ENCODE data around the gene TBC1D5.

- TF ChIP-seq, protein P1, sequence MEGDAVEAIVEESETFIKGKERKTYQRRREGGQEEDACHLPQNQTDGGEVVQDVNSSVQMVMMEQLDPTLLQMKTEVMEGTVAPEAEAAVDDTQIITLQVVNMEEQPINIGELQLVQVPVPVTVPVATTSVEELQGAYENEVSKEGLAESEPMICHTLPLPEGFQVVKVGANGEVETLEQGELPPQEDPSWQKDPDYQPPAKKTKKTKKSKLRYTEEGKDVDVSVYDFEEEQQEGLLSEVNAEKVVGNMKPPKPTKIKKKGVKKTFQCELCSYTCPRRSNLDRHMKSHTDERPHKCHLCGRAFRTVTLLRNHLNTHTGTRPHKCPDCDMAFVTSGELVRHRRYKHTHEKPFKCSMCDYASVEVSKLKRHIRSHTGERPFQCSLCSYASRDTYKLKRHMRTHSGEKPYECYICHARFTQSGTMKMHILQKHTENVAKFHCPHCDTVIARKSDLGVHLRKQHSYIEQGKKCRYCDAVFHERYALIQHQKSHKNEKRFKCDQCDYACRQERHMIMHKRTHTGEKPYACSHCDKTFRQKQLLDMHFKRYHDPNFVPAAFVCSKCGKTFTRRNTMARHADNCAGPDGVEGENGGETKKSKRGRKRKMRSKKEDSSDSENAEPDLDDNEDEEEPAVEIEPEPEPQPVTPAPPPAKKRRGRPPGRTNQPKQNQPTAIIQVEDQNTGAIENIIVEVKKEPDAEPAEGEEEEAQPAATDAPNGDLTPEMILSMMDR (IDR thresholded peaks at IDR 0.05 in 2 of 3, conservative IDR thresholded peaks at IDR 0.05 in 1 of 3; ENCODE audit: borderline replicate concordance in 1 of 3, insufficient read depth in 1 of 3, low read depth in 2 of 3, low read length in 2 of 3), result no peak
- TF ChIP-seq RAD21 (IDR thresholded peaks at IDR 0.05; ENCODE audit: low read depth) (no peak), EGR1 (IDR thresholded peaks at IDR 0.05; ENCODE audit: low read depth) (no peak), EZH2phosphoT487 (IDR thresholded peaks at IDR 0.05; ENCODE audit: borderline replicate concordance) (no peak), ZFX (IDR thresholded peaks at IDR 0.05) (no peak), POLR2AphosphoS5 (IDR thresholded peaks at IDR 0.05; ENCODE audit: low read depth, low read length) (no peak)
- TF ChIP-seq, protein P2, sequence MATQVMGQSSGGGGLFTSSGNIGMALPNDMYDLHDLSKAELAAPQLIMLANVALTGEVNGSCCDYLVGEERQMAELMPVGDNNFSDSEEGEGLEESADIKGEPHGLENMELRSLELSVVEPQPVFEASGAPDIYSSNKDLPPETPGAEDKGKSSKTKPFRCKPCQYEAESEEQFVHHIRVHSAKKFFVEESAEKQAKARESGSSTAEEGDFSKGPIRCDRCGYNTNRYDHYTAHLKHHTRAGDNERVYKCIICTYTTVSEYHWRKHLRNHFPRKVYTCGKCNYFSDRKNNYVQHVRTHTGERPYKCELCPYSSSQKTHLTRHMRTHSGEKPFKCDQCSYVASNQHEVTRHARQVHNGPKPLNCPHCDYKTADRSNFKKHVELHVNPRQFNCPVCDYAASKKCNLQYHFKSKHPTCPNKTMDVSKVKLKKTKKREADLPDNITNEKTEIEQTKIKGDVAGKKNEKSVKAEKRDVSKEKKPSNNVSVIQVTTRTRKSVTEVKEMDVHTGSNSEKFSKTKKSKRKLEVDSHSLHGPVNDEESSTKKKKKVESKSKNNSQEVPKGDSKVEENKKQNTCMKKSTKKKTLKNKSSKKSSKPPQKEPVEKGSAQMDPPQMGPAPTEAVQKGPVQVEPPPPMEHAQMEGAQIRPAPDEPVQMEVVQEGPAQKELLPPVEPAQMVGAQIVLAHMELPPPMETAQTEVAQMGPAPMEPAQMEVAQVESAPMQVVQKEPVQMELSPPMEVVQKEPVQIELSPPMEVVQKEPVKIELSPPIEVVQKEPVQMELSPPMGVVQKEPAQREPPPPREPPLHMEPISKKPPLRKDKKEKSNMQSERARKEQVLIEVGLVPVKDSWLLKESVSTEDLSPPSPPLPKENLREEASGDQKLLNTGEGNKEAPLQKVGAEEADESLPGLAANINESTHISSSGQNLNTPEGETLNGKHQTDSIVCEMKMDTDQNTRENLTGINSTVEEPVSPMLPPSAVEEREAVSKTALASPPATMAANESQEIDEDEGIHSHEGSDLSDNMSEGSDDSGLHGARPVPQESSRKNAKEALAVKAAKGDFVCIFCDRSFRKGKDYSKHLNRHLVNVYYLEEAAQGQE (IDR thresholded peaks at IDR 0.05; ENCODE audit: low read depth), result no peak
- TF ChIP-seq, protein P3, sequence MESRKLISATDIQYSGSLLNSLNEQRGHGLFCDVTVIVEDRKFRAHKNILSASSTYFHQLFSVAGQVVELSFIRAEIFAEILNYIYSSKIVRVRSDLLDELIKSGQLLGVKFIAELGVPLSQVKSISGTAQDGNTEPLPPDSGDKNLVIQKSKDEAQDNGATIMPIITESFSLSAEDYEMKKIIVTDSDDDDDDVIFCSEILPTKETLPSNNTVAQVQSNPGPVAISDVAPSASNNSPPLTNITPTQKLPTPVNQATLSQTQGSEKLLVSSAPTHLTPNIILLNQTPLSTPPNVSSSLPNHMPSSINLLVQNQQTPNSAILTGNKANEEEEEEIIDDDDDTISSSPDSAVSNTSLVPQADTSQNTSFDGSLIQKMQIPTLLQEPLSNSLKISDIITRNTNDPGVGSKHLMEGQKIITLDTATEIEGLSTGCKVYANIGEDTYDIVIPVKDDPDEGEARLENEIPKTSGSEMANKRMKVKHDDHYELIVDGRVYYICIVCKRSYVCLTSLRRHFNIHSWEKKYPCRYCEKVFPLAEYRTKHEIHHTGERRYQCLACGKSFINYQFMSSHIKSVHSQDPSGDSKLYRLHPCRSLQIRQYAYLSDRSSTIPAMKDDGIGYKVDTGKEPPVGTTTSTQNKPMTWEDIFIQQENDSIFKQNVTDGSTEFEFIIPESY (IDR thresholded peaks at IDR 0.05; ENCODE audit: extremely low read depth, insufficient replicate concordance, low read length), result no peak
Measured at GRCh38 chr3:17398959-17399551, 343.4 kb downstream of the TBC1D5 start.

Data from HCT116 (cell line).